Hematopoietic multipotent progenitor cell treated with erythropoietin and hydrocortisone succinate and interleukin-3 and kit ligand, for 6 days (in vitro differentiated cells): ENCODE data around the gene ZNF688.
"Not testable (repeated sequence)": the region's sequence is repeated elsewhere in the genome, so short reads cannot be mapped to it uniquely, and the experiment has no call there.

ENCODE experiments used
- DNase-seq: peaks from one replicate; pipeline ENCODE4 v3.0.0-alpha.2; 2015

Gene ZNF688

GRCh38 chr16:30571445-30572322 lies at the start of gene ZNF688:
Gene ZNF688, minus strand, starts transcription at chr16:30571714. Its CDS starts 85 bp downstream, at chr16:30571629.
- peak; percentile 99 for DNase-seq

GRCh38 chr16:30620169-30620568 lies 48.7 kb upstream of the ZNF688 start:
- no peak for DNase-seq

- no peak for DNase-seq
Measured at GRCh38 chr16:30619638-30620037, 48.1 kb upstream of the ZNF688 start.

- DNase-seq: no peak
Measured at GRCh38 chr16:30619202-30619601, 47.7 kb upstream of the ZNF688 start.

GRCh38 chr16:30615358-30616091 lies 44.0 kb upstream of the ZNF688 start:
- DNase-seq: peak; percentile 69

GRCh38 chr16:30609926-30610839 lies 38.7 kb upstream of the ZNF688 start, which contains the start of gene ZNF689:
Gene ZNF689, minus strand, starts transcription at chr16:30610389. Its CDS starts 348 bp downstream, at chr16:30610041.
- peak; percentile 99 for DNase-seq

GRCh38 chr16:30609002-30609925 lies 37.8 kb upstream of the ZNF688 start:
- peak; percentile 69 for DNase-seq

GRCh38 chr16:30606004-30606403 lies 34.5 kb upstream of the ZNF688 start:
- DNase-seq: no peak

- no peak for DNase-seq
Measured at GRCh38 chr16:30605158-30605557, 33.6 kb upstream of the ZNF688 start.

GRCh38 chr16:30604316-30604947 lies 32.9 kb upstream of the ZNF688 start:
- DNase-seq: no peak

- no peak for DNase-seq
Measured at GRCh38 chr16:30603945-30604315, 32.4 kb upstream of the ZNF688 start.

- no peak for DNase-seq
Measured at GRCh38 chr16:30602616-30603277, 31.2 kb upstream of the ZNF688 start.

- DNase-seq: no peak
Measured at GRCh38 chr16:30601966-30602365, 30.5 kb upstream of the ZNF688 start.

- DNase-seq: no peak
Measured at GRCh38 chr16:30600929-30601328, 29.4 kb upstream of the ZNF688 start.

- no peak for DNase-seq
Measured at GRCh38 chr16:30600215-30600614, 28.7 kb upstream of the ZNF688 start.

GRCh38 chr16:30592871-30593270 lies 21.4 kb upstream of the ZNF688 start:
- DNase-seq: no peak

- not testable (repeated sequence) for DNase-seq
Measured at GRCh38 chr16:30590869-30591268, 19.4 kb upstream of the ZNF688 start.

GRCh38 chr16:30589582-30589981 lies 18.1 kb upstream of the ZNF688 start:
- DNase-seq: not testable (repeated sequence)

GRCh38 chr16:30588651-30589050 lies 17.1 kb upstream of the ZNF688 start:
- DNase-seq: no peak

- peak; percentile 100 for DNase-seq
Measured at GRCh38 chr16:30585400-30586191, 14.1 kb upstream of the ZNF688 start, which contains the start of gene ZNF785. Gene ZNF785, minus strand, starts transcription at chr16:30585697. Its CDS starts 86 bp downstream, at chr16:30585611.
